Left ventricle myocardium inferior (tissue), 1 donor: ENCODE data around the gene UCKL1. TPM values are rescaled to one million over a fixed set of nuclear protein-coding genes. Genes with fewer than 3 reads are reported as not detected.

ENCODE experiments used
- DNase-seq: peaks from one replicate; pipeline ENCODE4 v3.0.0-alpha.2; 2020
- H3K27ac ChIP-seq: fragments of 200-600 bp; replicated peaks from 2 replicates; pipeline ENCODE4 v1.8.0; 2021
- H3K27me3 ChIP-seq: fragments of 200-600 bp; 2 replicates; pipeline ENCODE4 v1.8.0; 2021; ENCODE audit warnings: low read depth
- H3K36me3 ChIP-seq: fragments of 200-600 bp; 2 replicates; pipeline ENCODE4 v1.8.0; 2021
- H3K4me1 ChIP-seq: fragments of 200-600 bp; 2 replicates; pipeline ENCODE4 v1.8.0; 2021
- H3K4me3 ChIP-seq: fragments of 200-600 bp; 2 replicates; pipeline ENCODE4 v1.8.0; 2021; ENCODE audit warnings: mild to moderate bottlenecking, moderate library complexity
- H3K9me3 ChIP-seq: fragments of 200-600 bp; replicated peaks from 2 replicates; pipeline ENCODE4 v1.8.0; 2021
- intact Hi-C: fragments of 100-400 bp; cut with micrococcal nuclease; formaldehyde crosslinking; loops from one replicate; pipeline ENCODE4 v1.11.0; 2022
- total RNA-seq: library from RNA; stranded (reverse); fragmentation: NEBNext Ultra II Directional; extraction: Animal tissue kit (Norgen Biotek cat#: 25700); gene quantifications from one replicate; pipeline ENCODE4 v1.2.1, GENCODE V29; 2021
- TF ChIP-seq, protein P1 (sequence below): fragments of 200-600 bp; IDR thresholded peaks from 2 replicates; pipeline ENCODE4 v1.8.0; 2021; ENCODE audit warnings: antibody characterized with exemption, mild to moderate bottlenecking, borderline replicate concordance
- donor health status: DM: no; HTN: yes; CAD: no; lungs with severe emphysema.

The UCKL1 gene
- total RNA-seq, 1 donor from 2014 or later, result 41.0 TPM

DNA sequence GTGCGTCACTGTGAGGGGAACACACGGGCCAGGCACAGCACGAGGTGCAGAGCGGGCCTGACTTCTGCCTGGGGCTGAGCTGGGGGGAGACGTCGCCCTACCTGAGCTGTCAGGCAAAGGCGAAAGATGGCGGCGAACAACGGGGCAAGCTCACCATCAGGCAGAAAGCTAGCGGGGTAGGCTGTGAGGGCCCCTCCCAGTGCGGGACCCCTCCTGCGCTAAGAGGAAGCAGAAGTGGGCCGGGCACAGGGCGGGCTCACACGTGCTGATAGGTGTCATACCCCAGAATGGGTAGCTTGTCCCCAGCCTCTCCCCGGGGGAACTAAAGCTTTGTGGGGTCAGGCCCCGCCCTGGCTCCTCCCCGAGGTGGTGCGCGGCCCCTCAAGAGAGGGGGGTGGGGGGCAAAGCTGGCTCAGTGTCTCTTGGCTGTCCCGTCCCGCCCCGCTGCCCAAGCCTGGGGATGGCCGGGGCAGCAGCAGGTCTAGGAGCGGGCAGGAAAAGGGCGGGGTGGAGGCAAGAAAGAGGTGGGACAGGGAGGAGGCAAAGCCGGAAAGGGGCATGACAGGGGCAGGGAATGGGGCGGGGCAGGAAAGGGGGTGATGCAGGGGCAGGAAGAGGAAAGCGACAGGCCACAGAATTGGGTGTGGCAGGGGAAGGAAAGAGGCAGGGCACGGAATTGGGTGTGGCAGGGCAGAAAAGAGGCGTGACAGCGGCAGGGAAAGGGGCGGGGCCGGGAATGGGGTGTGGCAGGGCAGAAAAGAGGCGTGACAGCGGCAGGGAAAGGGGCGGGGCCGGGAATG is 14.7 kb downstream of the UCKL1 start:
- peak overlapping the region; percentile 79 for H3K27ac ChIP-seq
- DNase-seq, result peak; percentile 61
- TF ChIP-seq, protein P1, sequence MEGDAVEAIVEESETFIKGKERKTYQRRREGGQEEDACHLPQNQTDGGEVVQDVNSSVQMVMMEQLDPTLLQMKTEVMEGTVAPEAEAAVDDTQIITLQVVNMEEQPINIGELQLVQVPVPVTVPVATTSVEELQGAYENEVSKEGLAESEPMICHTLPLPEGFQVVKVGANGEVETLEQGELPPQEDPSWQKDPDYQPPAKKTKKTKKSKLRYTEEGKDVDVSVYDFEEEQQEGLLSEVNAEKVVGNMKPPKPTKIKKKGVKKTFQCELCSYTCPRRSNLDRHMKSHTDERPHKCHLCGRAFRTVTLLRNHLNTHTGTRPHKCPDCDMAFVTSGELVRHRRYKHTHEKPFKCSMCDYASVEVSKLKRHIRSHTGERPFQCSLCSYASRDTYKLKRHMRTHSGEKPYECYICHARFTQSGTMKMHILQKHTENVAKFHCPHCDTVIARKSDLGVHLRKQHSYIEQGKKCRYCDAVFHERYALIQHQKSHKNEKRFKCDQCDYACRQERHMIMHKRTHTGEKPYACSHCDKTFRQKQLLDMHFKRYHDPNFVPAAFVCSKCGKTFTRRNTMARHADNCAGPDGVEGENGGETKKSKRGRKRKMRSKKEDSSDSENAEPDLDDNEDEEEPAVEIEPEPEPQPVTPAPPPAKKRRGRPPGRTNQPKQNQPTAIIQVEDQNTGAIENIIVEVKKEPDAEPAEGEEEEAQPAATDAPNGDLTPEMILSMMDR, result no peak
- no peaks in the 10 kb centered on the region for H3K9me3 ChIP-seq
- no peak overlapping the region for H3K4me3 ChIP-seq
- peaks cover 44% of the 10 kb centered on the region for H3K4me1 ChIP-seq
- intact Hi-C loops, result no loop called here
- H3K36me3 ChIP-seq, result peaks cover 81% of the 10 kb centered on the region
- no peaks in the 10 kb centered on the region for H3K27me3 ChIP-seq

DNA sequence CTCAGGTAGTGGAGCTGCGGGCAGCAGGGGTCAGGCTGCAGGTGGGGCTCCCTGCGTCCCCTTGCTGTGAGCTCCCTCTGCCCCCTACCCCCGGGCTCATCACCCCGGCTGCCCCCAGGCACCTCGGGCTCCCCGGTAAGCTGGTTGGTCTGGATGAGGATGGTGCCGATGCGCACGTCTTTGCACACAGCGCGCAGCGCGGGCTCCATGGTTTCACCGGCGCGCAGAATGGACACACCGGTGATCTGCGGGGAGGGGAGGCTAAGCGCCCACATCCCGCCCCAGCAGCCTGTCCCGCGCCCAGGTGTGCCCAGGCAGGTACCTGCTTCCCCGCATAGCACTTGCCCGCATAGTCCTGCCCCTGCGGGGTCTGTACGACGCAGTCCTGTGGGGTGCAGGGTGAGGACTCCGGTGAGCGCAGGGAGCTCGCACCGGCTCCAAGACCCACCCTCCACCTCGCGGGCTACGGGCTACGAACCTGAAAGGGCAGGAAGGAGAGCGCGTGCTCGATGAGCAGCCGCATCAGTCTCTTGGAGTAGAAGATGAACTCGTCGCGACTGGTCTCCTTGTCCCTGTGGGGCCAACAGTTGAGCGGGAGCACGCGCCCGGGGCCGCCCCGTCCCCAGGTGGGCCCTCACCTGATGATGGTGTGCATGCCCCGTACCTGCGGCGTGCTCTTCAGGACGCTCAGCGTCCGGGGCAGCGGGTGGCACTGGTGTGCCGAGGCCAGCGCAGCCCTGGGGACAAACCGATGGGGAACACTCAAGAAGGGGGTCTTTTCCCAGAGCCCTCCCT is 15.5 kb downstream of the UCKL1 start:
- Histone ChIP-seq H3K36me3 (peaks cover 77% of the 10 kb centered on the region), H3K4me3 (no peak overlapping the region), H3K27me3 (no peaks in the 10 kb centered on the region), H3K4me1 (peaks cover 35% of the 10 kb centered on the region), H3K27ac (peak overlapping the region; percentile 79), H3K9me3 (no peaks in the 10 kb centered on the region)
- DNase-seq, result peak; percentile 15
- TF ChIP-seq, protein P1, result no peak
- intact Hi-C loops, result no loop called here

DNA sequence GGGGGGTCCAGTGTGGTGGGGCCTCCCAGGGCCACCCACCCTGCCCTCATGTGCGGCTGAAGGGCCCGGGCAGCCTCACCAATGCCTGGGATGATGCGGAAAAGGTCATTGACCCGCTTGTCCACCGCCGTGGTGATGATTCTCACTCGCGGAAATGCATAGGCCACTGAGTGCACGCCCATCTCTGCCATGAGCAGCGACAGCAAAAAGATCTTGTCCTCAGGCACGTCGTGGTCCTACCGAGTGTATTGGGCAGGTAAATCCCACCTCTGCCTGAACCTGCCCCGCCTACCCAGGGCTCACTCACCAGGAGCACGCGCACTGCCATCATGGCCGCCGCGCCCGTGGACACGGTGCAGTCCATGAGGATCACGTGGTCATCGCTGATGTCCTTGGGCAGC is 16.1 kb downstream of the UCKL1 start:
- TF ChIP-seq, protein P1, result no peak
- intact Hi-C loops, result no loop called here
- Histone ChIP-seq H3K27ac (no peak overlapping the region), H3K4me3 (no peak overlapping the region), H3K9me3 (no peaks in the 10 kb centered on the region), H3K27me3 (no peaks in the 10 kb centered on the region), H3K36me3 (peaks cover 77% of the 10 kb centered on the region), H3K4me1 (peaks cover 29% of the 10 kb centered on the region)
- peak; percentile 14 for DNase-seq

DNA sequence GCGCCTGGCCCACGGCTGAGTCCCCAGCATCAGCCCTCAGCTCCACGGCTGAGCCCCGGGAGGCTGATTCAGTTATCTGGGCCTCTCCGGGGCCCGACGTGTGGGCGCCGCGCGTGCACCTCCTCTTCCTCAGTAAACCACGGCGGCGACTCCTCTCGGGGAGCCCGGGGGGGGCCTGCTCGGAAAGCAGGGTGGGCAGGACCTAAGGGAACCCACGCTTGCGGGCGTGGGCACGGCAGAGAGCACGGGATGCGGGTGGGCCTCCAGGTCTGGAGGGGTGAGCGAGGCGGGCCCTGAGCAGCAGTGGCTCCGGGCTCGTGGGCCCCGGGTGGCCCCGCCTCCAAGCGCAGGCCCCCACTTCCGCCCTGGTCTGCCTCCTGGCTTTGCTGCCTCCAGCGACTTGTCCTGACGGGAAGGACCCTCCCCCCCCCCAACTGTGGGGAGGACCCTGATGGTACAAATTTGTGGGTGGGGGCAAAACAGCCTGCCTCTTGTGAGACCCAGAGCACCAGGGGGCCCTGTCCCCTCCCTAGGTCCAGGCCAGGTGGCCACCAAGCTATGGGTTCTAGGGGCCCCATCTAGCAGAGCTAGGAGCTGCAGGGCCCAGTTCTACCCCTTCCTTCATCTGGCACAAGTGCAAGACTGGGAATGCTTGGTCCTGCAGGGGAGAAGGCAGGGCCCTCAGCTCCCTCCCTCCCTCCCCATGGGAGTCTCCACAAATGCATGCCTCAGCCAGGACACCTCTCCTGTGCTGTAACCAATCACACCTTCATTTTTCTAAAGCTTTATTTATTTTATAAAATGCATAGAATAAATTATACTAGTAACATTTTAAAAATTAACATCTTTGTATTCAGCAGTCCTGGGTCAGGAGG is 16.9 kb downstream of the UCKL1 start:
- Histone ChIP-seq H3K27me3 (no peaks in the 10 kb centered on the region), H3K36me3 (peaks cover 76% of the 10 kb centered on the region), H3K4me1 (peaks cover 27% of the 10 kb centered on the region), H3K27ac (no peak overlapping the region), H3K9me3 (no peaks in the 10 kb centered on the region), H3K4me3 (no peak overlapping the region)
- intact Hi-C loops, result no loop called here
- TF ChIP-seq, protein P1, result no peak
- peak; percentile 14 for DNase-seq

DNA sequence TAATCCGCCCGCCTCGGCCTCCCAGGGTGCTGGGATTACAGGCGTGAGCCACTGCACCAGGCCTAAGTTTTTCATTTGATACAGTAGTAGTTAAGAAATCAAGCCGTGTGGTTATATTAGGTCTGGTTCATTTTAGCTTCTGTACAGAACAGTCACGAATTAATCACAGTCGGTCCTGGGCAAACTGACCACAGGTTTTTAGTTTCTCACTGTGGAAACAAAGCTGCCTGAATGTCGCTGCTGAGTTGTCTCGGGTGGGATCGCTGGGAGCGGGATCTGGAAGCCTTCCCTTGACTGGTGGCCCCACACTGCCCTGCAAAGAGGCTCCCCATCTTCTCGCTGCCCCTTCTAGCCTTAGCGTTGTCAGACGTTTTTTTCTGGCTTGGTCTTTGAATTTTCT is 18.6 kb downstream of the UCKL1 start:
- Histone ChIP-seq H3K27me3 (no peaks in the 10 kb centered on the region), H3K9me3 (no peaks in the 10 kb centered on the region), H3K4me1 (peaks cover 26% of the 10 kb centered on the region), H3K36me3 (peaks cover 64% of the 10 kb centered on the region), H3K27ac (no peak overlapping the region), H3K4me3 (no peak overlapping the region)
- intact Hi-C loops, result no loop called here
- DNase-seq, result no peak
- TF ChIP-seq, protein P1, result no peak
